Common myeloid progenitor, CD34-positive (primary cell): ENCODE results near the gene RAP1A.

Experiments
- CTCF ChIA-PET: fragments of 350-600 bp; sonication (Branson Sonifier 250); formaldehyde crosslinking; loops from one replicate; lab custom pipeline; 2021; ENCODE audit warnings: antibody characterized with exemption; lab: Charles Lee
- POLR2A ChIA-PET: fragments of 350-600 bp; sonication (Branson Sonifier 250); formaldehyde crosslinking; loops from one replicate; lab custom pipeline; 2021; ENCODE audit warnings: antibody characterized with exemption; lab: Charles Lee
- DNase-seq, 3 donors: peaks; one replicate each; pipeline versions ENCODE4 v3.0.0 to v3.0.0-alpha.2; 2013
- H3K27ac ChIP-seq, 2 experiments: 1 replicate in 1 of 2; 2 replicates in 1 of 2; pipeline ENCODE4 v1.7.0; 2013; ENCODE audit warnings: inconsistent platforms in 2 of 2, low read length in 2 of 2, mild to moderate bottlenecking in 2 of 2, low read depth in 1 of 2, moderate library complexity in 1 of 2; ENCODE audit not compliant: severe bottlenecking in 2 of 2, insufficient read depth in 1 of 2, poor library complexity in 1 of 2
- H3K27me3 ChIP-seq, 5 experiments: replicated peaks in 2 of 5; 1 replicate in 3 of 5; 2 replicates in 2 of 5; pipeline versions ENCODE4 v1.6.1 to v1.7.0; 2013; ENCODE audit warnings: low read length in 4 of 5, mild to moderate bottlenecking in 2 of 5, moderate library complexity in 2 of 5, inconsistent platforms in 1 of 5; ENCODE audit not compliant: insufficient read depth in 5 of 5, control insufficient read depth in 4 of 5
- H3K36me3 ChIP-seq, 4 experiments: 1 replicate in 2 of 4; 2 replicates in 2 of 4; pipeline versions ENCODE4 v1.6.1 to v1.7.0; 2013; ENCODE audit warnings: low read length in 3 of 4, control low read depth in 1 of 4, mild to moderate bottlenecking in 1 of 4; ENCODE audit not compliant: control insufficient read depth in 4 of 4, insufficient read depth in 4 of 4
- H3K4me1 ChIP-seq, 4 experiments: 1 replicate in 3 of 4; 2 replicates in 1 of 4; pipeline versions ENCODE4 v1.6.1 to v1.7.1; 2013; ENCODE audit warnings: low read length in 3 of 4, mild to moderate bottlenecking in 3 of 4, control low read depth in 1 of 4, inconsistent platforms in 1 of 4, moderate library complexity in 1 of 4; ENCODE audit not compliant: control insufficient read depth in 4 of 4, insufficient read depth in 4 of 4; ENCODE audit errors: control extremely low read depth in 1 of 4
- H3K4me3 ChIP-seq, 7 experiments: 1 replicate in 4 of 7; 2 replicates in 3 of 7; pipeline versions ENCODE4 v1.5.1 to v1.7.0; 2013; ENCODE audit warnings: mild to moderate bottlenecking in 7 of 7, low read length in 6 of 7, moderate library complexity in 6 of 7, inconsistent platforms in 2 of 7, low read depth in 2 of 7, control low read depth in 1 of 7; ENCODE audit not compliant: insufficient read depth in 4 of 7, control insufficient read depth in 1 of 7; ENCODE audit errors: extremely low read depth in 1 of 7
- H3K9me3 ChIP-seq, 5 experiments: 1 replicate in 4 of 5; 2 replicates in 1 of 5; pipeline versions ENCODE4 v1.6.1 to v1.7.1; 2013; ENCODE audit warnings: low read length in 4 of 5, mild to moderate bottlenecking in 2 of 5, inconsistent platforms in 1 of 5, low read depth in 1 of 5, moderate library complexity in 1 of 5; ENCODE audit not compliant: control insufficient read depth in 4 of 5, insufficient read depth in 2 of 5; ENCODE audit errors: control extremely low read depth in 1 of 5
- WGBS: methylation state at CpG from one replicate; pipeline ENCODE4 v1.1.5; 2013; ENCODE audit not compliant: insufficient coverage; 5-methylcytosine and 5-hydroxymethylcytosine counted together

RAP1A gene

DNA sequence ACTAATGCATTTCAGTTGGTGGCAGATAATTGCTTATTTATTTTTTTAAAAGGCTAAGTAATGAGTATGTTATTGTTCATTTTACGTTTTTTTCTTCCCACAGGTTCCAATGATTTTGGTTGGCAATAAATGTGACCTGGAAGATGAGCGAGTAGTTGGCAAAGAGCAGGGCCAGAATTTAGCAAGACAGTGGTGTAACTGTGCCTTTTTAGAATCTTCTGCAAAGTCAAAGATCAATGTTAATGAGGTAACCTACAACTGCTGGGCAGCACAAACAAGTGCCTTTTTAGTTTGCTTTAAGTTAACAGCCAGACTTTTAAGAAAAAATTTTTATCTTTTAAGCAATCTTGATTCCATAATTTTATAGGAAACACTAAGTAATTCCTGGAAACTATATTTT is 84.7 kb downstream of the RAP1A start:
- Histone ChIP-seq H3K27me3 (no peaks in the 10 kb centered on the region), H3K27ac (no peak overlapping the region), H3K4me3 (no peak overlapping the region), H3K36me3 (peaks cover 24 to 73% (median 52%) of the 10 kb centered on the region in 4 experiments), H3K4me1 (no peaks in the 10 kb centered on the region), H3K9me3 (no peaks in the 10 kb centered on the region)
- ChIA-PET CTCF (interaction anchor here (1.2 to 5.9 kb wide), 4 partner anchors 10 to 27 kb away, joined by 4 to 39 read pairs (median 4); no protein-coding TSS in a partner anchor), POLR2A (no interaction called here)
- WGBS: 94% methylated on average over 2 of the region's 2 CpGs
- DNase-seq: no peak

GRCh38 chr1:111704776-111705175 is 85.2 kb downstream of the RAP1A start:
- CTCF ChIA-PET: interaction anchor here (0.8 to 5.9 kb wide), 5 partner anchors 10 to 63 kb away, joined by 4 to 39 read pairs (median 4); no protein-coding TSS in a partner anchor
- Histone ChIP-seq H3K4me1 (no peaks in the 10 kb centered on the region), H3K27ac (no peak overlapping the region), H3K27me3 (no peaks in the 10 kb centered on the region), H3K36me3 (peaks cover 24 to 72% (median 52%) of the 10 kb centered on the region in 4 experiments), H3K9me3 (no peaks in the 10 kb centered on the region), H3K4me3 (no peak overlapping the region)
- POLR2A ChIA-PET: no interaction called here
- no peak for DNase-seq

GRCh38 chr1:111705841-111706240 is 86.3 kb downstream of the RAP1A start:
- no peak overlapping the region for H3K4me3 ChIP-seq
- H3K27me3 ChIP-seq: no peaks in the 10 kb centered on the region
- no peaks in the 10 kb centered on the region for H3K9me3 ChIP-seq
- ChIA-PET POLR2A (no interaction called here), CTCF (interaction anchor here (5.9 kb wide), 1 partner anchor 9 kb away, joined by 39 read pairs; no protein-coding TSS in a partner anchor)
- H3K4me1 ChIP-seq: no peaks in the 10 kb centered on the region
- H3K36me3 ChIP-seq: peaks cover 20 to 69% (median 49%) of the 10 kb centered on the region in 4 experiments
- WGBS: 92% methylated on average over 2 of the region's 3 CpGs
- no peak for DNase-seq
- no peak overlapping the region for H3K27ac ChIP-seq

DNA sequence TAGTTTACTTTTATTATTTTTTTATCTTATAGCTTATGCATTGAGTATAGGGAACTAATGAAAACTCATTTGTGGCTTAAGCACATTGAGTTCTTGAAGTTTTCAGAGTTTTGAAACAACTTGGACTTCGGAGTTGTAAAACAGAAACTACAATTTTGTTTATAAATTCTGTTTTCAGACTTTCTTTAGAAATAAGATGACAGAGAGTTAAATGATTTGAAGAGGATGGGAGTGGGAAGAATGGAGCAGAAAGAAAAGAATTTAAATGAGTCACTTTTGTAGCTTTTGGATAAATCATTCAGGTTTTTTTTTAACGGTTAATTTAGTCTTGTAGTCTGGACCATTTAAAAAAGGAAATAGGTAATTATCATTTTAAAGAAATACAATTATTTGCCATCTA is 87.3 kb downstream of the RAP1A start:
- ChIA-PET POLR2A (no interaction called here), CTCF (interaction anchor here (0.6 to 1.7 kb wide), 4 partner anchors 12 to 214 kb away, joined by 3 to 5 read pairs (median 4); no protein-coding TSS in a partner anchor)
- 100% methylated on average over 1 of the region's 2 CpGs for WGBS
- no peaks in the 10 kb centered on the region for H3K9me3 ChIP-seq
- no peak overlapping the region for H3K27ac ChIP-seq
- H3K36me3 ChIP-seq: peaks cover 18 to 64% (median 42%) of the 10 kb centered on the region in 4 experiments
- no peaks in the 10 kb centered on the region for H3K27me3 ChIP-seq
- no peak overlapping the region for H3K4me3 ChIP-seq
- no peak for DNase-seq
- H3K4me1 ChIP-seq: no peaks in the 10 kb centered on the region

GRCh38 chr1:111707906-111708305 is 88.3 kb downstream of the RAP1A start:
- H3K4me3 ChIP-seq: no peak overlapping the region
- CTCF ChIA-PET: interaction anchor here (0.8 to 1.7 kb wide), 3 partner anchors 15 to 232 kb away, joined by 3 to 5 read pairs (median 3); no protein-coding TSS in a partner anchor
- POLR2A ChIA-PET: no interaction called here

DNA sequence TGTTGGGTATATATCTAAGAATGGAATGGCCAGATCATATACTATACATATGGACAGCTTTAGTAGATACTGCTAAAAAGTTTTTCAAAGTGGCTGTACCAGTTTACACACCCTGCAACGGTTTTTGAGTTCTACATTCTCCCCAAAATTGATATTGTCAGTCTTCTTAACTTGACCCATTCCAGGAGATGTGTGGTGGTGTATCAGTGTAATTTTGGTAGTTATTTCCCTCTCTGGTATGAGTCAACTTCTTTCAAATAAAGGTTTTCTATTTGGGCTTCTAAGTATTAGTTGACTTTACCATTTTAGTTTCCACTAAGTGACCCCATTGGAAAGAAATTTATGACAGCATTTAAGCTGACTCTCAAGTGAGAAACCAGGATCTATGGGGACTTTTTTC is 90.4 kb downstream of the RAP1A start:
- Histone ChIP-seq H3K36me3 (peaks cover 15 to 41% (median 28%) of the 10 kb centered on the region in 4 experiments), H3K27ac (no peak overlapping the region), H3K4me3 (no peak overlapping the region), H3K27me3 (no peaks in the 10 kb centered on the region), H3K4me1 (peaks cover 0 to 2% (median 0%) of the 10 kb centered on the region in 4 experiments), H3K9me3 (no peaks in the 10 kb centered on the region)
- WGBS: no CpG with 5 or more reads among the region's 1 CpG
- DNase-seq: no peak
- ChIA-PET CTCF (interaction anchor here (0.6 to 12.1 kb wide), 6 partner anchors 10 to 245 kb away, joined by 3 to 213 read pairs (median 4); no protein-coding TSS in a partner anchor), POLR2A (no interaction called here)

More at GRCh38 chr1:111707906-111708305, 88.3 kb downstream of the RAP1A start:
- Histone ChIP-seq H3K9me3 (no peaks in the 10 kb centered on the region), H3K4me1 (no peaks in the 10 kb centered on the region), H3K36me3 (peaks cover 20 to 58% (median 40%) of the 10 kb centered on the region in 4 experiments), H3K27ac (no peak overlapping the region), H3K27me3 (no peaks in the 10 kb centered on the region)
- WGBS: 85% methylated on average over 5 of the region's 9 CpGs
- no peak for DNase-seq

GRCh38 chr1:111716333-111716732 is 96.7 kb downstream of the RAP1A start:
- Histone ChIP-seq H3K27me3 (no peaks in the 10 kb centered on the region), H3K4me3 (no peak overlapping the region), H3K4me1 (peaks cover 0 to 2% (median 0%) of the 10 kb centered on the region in 4 experiments), H3K9me3 (no peaks in the 10 kb centered on the region), H3K27ac (no peak overlapping the region), H3K36me3 (peaks cover 0 to 9% (median 7%) of the 10 kb centered on the region in 4 experiments)
- no peak for DNase-seq
- whole genome bisulfite sequencing: 100% methylated on average over 2 of the region's 3 CpGs
- ChIA-PET CTCF (interaction anchor here (1.0 to 12.1 kb wide), 12 partner anchors 11 to 235 kb away, joined by 3 to 213 read pairs (median 48); partner anchors contain the start of genes DDX20 and INKA2), POLR2A (interaction anchor here (0.6 to 1.8 kb wide), 2 partner anchors 30 to 38 kb away, joined by 3 to 7 read pairs; no protein-coding TSS in a partner anchor)
